GM18858 (cell line): ENCODE data around the gene TAF7.
"Not testable (repeated sequence)": the region's sequence is repeated elsewhere in the genome, so short reads cannot be mapped to it uniquely, and the experiment has no call there.

ENCODE experiments used
- ATAC-seq: cut with Tn5 transposase; IDR thresholded peaks from one replicate; pipeline ENCODE4 v1.9.1; 2021; ENCODE audit not compliant: unreplicated experiment

TAF7 gene

DNA sequence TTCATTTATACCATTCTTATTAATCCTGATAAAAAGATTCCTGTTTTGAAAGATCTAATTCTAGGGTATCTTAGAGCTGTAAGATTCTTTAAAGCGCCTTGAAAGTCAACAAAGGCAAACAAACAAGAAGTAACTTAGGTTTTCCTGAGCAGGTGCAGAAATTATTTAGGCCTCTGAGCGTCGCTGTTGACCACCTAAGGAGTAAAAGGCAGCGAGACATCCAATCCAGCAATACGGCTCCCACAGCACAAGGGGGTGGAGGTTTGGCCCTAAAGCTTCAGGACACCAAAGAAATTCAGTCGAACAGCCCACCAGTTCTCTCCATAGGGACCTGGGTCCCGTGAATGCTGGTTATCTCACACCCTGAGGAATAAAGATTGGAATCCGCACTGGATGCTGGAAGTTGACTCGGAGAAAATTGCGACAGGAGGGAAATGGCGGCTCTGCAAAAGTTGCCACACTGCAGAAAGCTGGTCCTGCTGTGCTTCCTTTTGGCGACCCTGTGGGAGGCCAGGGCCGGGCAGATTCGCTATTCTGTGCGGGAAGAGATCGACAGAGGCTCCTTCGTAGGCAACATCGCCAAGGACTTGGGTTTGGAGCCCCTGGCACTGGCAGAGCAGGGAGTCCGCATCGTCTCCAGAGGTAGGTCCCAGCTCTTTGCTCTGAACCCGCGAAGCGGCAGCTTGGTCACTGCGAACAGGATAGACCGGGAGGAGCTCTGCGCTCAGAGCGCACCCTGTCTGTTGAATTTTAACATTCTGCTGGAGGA is 18.1 kb upstream of the TAF7 start, which contains the start of gene PCDHGA2:
Gene PCDHGA2, plus strand, starts transcription at position 223 of the 769 bp plus-strand sequence.
- no peak for ATAC-seq

DNA sequence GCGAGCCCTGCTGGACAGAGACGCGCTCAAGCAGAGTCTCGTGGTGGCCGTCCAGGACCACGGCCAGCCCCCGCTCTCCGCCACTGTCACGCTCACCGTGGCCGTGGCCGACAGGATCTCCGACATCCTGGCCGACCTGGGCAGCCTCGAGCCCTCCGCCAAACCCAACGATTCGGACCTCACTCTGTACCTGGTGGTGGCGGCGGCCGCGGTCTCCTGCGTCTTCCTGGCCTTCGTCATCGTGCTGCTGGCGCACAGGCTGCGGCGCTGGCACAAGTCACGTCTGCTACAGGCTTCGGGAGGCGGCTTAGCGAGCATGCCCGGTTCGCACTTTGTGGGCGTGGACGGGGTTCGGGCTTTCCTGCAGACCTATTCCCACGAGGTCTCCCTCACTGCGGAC is 12.0 kb upstream of the TAF7 start:
- not testable (repeated sequence) for ATAC-seq

DNA sequence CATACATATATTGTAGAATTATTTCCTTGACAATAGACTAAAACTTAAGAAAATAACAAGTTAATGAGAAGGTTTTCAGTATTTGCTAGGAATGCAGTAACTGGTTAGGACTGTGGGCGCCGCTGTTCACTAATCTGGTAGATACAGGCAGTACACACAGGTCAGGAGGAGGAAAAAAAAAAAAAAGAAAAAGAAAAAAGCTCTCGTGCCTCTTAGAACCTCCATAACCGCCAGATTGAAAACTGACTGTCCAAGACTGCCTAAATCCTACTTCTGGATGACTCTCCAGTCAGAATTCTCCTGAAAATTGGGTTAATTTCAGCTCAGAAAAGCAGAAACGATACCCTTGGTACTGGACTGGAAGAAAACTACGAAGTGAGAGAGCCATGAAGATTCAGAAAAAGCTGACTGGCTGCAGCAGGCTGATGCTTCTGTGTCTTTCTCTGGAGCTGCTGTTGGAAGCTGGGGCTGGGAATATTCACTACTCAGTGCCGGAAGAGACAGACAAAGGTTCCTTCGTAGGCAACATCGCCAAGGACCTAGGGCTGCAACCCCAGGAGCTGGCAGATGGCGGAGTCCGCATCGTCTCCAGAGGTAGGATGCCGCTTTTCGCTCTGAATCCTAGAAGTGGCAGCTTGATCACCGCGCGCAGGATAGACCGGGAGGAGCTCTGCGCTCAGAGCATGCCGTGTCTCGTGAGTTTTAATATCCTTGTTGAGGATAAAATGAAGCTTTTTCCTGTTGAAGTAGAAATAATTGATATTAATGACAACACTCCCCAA is 9.9 kb upstream of the TAF7 start, which contains the start of gene PCDHGA1:
Gene PCDHGA1, plus strand, starts transcription at position 216 of the 782 bp plus-strand sequence.
- no peak for ATAC-seq

DNA sequence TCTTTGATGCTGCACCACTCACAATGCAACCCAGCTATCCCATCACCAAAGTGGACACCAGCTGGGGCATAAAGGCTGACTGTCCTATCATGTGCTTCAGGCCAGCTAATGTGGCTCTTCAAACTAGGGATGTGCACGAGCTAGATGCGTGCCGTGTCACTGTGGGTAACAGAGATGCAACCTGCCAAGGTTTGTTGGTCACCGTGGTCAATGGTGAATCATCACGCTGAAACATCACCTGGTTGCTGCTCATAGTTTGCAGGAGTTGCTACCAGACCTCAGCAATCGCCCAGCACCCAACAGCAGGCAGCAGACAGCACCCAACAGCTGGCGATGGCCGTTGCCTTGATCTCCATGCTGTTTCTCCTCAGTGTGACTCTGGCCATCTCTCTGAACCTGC is 7.6 kb upstream of the TAF7 start:
- no peak for ATAC-seq

DNA sequence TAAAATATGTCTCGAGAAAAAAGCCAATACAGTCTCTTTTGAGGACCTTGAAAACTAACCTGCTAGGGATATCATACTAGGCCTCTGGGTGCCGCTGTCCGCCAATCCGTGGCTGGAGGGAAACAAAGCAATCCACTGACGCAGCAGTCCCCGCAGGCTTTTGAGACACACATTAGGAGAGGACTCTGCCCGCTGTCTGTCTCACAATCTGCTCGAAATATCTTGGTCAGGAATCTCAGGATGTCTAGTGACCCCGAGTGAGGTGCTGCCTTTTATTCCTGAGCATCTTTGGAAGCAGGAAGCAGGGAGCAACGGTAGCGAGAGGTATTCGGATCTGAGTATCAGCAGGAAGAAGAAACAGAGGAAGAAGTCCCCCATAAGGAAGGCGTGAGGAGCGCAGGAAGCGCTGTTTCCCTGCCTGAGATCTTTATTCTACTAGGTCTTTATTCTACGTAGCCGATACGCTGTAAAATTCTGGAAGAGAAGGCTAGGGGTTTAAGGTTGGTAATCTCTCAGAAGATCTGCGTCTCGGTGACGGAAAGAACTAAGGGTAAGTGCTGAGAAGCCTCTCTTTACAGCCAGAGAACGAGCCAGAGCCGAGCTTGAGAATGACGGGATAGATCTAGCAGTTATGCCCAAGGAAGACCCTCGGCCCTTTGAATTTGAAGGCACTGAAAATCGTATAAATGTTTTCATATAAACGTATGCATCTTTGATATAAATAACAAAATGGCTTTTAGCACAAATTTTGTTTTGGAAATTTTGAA is 5.7 kb upstream of the TAF7 start:
- peak; percentile 66 for ATAC-seq

DNA sequence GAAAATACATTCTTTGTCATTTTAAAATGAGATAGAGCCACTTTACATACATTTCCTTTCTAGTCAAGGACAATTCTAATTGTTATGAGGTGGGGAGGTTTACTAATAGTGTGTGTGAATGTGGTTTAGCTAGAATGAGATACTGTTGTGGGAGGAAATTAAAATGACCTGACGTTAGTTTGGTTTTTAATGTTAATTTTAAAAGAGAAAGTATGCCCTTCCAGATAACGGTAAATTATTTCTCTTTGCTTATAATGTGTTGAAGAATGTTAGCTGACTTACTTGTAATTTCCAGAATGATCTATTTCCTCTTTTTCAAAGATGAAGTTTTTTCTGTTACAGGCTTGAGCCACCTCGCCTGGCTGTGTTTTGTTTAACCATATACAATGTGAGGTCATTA is 1.7 kb upstream of the TAF7 start:
- ATAC-seq: no peak

DNA sequence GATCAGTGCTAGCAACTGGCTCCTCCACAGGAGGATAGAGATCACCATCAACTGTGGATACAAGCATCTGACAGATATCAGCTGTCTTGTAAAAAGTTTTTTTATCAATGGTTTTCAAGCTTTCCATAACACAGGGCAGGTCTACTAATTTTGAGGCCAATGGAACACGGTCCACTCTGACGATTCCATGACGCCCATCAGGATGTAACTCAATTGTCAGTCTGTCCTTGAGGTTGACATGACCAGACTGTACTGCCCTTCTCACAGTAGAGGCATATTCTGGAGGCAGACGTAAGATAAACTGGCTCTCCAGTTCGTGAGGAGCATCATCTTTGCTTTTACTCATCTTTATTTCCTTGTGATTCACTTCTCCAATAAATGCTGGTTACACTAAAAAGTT is 885 bp downstream of the TAF7 start:
- ATAC-seq: no peak

DNA sequence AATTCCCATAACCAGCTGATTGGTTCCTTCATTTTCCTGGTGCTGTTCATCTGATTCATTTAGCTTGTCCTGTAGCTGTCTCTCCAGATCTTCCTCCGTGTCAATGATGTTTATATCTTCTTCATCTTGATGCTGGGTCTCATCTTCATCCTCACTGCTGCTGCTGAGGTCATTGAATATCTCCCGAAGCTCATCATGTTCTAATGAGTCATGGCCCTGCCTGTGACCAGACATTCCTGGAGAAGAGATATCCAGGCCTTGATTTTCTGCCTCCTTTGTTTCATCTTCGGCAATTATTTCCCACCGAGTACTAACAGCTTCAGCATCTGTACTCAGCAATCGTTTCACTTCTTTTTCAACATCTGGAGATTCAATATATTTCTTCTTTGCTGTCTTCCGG is 1.4 kb downstream of the TAF7 start:
- ATAC-seq: no peak

DNA sequence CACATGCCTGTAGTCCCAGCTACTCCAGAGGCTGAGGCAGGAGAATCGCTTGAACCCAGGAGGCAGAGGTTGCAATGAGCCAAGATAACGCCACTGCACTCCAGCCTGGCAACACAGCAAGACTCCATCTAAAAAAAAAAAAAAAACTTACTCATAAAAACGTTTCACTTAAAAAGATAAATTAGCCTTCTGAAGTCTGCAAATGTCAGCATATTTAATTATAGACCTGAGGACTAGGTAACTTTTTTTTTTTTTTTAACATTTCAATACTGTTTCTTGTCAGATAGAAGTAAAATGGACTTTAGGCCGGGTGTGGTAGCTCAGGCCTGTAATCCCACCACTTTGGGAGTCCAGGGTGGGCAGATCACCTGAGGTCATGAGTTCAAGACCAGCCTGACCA is 3.6 kb downstream of the TAF7 start:
- not testable (repeated sequence) for ATAC-seq

DNA sequence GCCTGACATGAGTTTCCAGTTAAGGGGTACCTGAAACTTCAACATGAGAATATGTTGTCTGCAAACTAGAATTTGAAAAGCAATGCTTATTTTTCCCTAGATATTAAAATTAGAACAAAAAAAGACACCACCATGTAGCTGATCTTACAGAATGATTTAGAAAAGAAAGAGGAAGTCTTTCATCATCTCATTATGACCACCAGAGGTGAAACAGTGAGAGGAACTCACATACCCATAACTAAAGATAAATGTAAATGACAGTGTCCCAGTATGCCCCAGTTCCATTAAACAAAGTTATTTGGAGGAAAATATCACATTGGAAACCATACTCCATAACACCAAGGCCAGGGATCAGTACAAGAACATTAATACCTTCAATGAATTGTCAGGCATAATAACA is 6.9 kb downstream of the TAF7 start:
- ATAC-seq: no peak

DNA sequence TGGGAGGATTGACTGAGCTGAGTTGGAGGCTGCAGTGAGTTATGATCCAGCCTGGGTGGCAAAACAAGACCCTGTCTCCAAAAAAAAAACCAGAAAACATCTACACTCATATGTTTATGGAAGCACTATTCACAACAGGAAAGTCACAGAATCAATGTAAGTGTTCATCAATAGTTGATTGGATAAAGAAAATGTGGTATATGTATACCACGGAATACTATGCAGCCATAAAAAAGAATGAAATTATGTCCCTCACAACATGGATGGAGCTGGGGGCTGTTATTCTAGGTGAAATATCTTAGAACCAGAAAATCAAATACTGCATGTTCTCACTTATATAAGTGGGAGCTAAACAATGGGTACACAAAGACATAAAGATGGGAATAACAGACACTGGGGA is 14.0 kb downstream of the TAF7 start:
- no peak for ATAC-seq

DNA sequence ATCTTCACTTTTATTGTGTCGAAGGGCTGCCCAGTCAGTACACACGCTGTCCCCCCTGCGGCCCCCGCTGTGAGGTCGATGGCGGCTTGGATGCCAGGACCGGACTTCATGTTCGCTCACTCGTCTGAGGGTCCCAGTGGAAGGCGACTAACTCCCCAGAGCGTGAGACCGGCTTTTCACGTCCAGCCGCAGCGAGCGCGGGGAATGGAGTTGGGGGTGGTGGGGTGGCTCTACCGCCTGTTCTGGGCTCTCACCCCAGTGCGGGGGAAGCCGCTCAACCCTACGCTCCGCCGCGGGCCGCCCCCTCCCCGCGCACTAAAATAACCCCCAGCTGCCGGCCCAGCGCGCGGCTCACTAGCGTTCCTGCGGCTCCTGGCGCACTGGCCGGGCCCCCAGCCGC is 16.8 kb downstream of the TAF7 start, which contains the start of gene SLC25A2:
Gene SLC25A2, minus strand, starts transcription at position 294 of the 400 bp plus-strand sequence. Its CDS starts 184 bp downstream, at position 110.
- ATAC-seq: no peak

DNA sequence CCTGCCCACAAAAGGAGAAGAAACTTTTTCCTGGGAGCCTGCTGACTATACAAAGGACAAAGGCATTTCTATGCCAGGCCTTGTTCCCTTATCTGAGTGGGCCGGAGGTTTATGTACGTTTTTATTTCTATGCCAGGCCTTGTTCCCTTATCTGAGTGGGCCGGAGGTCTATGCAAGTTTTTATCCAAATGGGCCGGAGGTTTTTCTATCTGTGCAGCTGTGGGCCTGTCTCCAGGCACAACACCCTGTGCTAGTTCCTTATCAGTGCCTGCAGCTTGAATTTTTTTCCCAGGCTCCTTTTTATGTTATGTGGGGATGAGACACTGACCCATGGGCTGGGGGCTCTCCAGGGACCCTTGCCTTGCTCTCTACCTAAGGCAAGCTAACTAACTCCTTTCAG is 22.2 kb downstream of the TAF7 start:
- no peak for ATAC-seq

DNA sequence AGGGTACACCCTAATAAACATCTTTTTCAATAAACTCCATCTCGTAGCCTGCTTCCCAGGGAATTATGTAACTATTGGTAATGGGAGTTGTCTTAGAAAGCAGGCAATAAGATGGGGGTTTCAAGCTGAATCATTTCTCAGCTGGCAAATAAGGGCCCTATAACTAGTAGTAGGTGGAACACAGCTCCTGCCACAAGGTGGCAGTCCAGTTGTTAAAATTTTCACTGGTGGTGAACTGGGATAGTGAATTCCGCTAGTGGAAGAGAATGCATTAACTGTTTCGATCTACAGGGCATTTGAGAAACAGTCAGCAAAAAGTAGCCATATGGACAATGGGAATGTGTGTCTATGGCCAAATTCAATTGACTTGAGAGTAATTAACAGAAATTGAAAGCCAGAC is 47.7 kb downstream of the TAF7 start:
- no peak for ATAC-seq

DNA sequence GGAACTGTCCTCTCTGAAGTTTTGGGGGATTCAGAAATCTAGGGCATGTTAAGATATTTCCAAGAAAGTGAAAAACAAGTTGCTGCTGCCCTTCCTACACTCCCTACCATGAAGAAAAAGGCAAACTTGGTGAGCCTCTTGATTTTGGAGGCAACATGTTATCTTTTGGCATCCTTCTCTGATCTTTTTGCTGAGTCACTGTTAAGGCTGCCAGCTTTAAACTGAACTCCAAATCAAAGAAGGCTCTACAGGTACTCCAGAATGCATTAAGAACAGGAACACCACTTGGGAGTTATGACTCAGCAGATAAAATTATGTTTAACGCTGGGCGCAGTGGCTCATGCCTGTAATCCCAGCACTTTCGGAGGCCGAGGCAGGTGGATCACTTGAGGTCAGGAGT is 51.4 kb downstream of the TAF7 start:
- ATAC-seq: no peak
